ENCODE data around the gene PANX2.

DNA sequence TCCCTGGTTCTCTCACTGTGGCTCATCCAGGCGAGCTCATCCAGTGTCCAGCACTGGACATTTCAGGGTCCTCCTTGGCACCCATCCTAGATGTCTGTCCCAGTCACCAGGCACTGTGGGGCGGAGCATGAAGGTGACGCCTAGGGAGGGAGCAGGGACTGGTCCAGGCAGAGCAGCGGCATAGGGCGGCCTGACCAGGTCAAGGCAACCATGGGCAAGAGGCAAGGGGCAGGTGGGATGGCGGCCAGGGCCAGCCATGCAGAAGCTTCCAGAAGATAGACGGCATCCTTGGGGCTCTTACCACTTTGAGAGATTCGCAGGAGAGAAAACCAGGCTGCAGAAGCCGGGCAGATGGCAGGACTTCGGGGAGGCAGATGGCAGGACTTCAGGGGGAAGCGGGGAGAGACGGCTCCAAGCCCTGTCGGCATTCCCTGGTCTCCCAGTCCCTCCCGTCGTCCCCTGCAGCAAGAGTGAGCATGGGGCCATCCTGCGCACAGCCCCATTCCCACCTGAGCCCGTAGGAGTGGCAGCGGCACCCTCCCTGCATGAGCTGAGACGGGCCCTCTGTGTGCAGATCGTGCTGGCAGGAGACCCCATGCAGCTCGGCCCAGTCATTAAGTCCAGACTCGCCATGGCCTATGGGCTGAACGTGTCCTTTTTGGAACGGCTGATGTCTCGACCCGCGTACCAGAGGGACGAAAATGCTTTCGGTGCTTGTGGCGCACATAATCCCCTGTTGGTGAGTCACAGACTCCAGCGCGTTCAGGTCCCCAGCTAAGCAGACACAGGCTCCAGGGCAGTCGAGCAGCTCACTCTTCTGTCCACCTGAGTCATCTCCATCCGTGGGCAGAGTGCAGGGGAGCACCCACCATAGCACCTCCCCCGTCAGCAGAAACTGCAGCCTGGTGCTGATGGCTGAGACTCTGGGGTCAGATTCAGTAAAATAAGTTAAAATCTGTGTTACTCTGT lies 20.1 kb upstream of the PANX2 start:
- TF ChIP-seq, protein P1, sequence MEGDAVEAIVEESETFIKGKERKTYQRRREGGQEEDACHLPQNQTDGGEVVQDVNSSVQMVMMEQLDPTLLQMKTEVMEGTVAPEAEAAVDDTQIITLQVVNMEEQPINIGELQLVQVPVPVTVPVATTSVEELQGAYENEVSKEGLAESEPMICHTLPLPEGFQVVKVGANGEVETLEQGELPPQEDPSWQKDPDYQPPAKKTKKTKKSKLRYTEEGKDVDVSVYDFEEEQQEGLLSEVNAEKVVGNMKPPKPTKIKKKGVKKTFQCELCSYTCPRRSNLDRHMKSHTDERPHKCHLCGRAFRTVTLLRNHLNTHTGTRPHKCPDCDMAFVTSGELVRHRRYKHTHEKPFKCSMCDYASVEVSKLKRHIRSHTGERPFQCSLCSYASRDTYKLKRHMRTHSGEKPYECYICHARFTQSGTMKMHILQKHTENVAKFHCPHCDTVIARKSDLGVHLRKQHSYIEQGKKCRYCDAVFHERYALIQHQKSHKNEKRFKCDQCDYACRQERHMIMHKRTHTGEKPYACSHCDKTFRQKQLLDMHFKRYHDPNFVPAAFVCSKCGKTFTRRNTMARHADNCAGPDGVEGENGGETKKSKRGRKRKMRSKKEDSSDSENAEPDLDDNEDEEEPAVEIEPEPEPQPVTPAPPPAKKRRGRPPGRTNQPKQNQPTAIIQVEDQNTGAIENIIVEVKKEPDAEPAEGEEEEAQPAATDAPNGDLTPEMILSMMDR (conservative IDR thresholded peaks at IDR 0.05; ENCODE audit: low read depth, low read length): no peak
- no peak for TF ChIP-seq EZH2 (IDR thresholded peaks at IDR 0.05; ENCODE audit: low read length, unreplicated experiment)
- no peak for TF ChIP-seq EZH2phosphoT487 (IDR thresholded peaks at IDR 0.05; ENCODE audit: borderline replicate concordance, low read length)
